HG02642 (cell line): Measurements from ENCODE around the gene SRRM3.
"Not testable (repeated sequence)": the region's sequence is repeated elsewhere in the genome, so short reads cannot be mapped to it uniquely, and the experiment has no call there.

ENCODE experiments used
- ATAC-seq: cut with Tn5 transposase; IDR thresholded peaks from one replicate; pipeline ENCODE4 v1.9.1; 2021; ENCODE audit warnings: mild to moderate bottlenecking; ENCODE audit not compliant: unreplicated experiment, poor library complexity

The SRRM3 gene

DNA sequence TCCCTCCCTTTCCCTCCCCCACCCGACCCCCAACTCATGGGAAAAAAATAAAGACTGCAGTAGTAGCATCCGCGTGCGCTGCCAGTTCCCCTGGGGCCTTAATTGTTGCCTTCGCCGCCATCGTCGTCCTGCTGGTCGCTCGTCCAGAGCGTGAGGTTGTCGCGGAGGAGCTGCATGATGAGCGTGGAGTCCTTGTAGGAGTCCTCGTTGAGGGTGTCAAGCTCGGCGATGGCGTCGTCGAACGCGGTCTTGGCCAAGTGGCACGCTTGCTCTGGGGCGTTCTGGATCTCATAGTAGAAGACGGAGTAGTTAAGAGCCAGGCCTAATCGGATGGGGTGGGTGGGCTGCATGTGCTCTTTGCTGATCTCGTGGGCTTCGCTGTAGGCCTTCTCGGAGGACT is 127.8 kb downstream of the SRRM3 start:
- no peak for ATAC-seq

GRCh38 chr7:76330261-76330660 is 128.6 kb downstream of the SRRM3 start:
- ATAC-seq, result no peak

DNA sequence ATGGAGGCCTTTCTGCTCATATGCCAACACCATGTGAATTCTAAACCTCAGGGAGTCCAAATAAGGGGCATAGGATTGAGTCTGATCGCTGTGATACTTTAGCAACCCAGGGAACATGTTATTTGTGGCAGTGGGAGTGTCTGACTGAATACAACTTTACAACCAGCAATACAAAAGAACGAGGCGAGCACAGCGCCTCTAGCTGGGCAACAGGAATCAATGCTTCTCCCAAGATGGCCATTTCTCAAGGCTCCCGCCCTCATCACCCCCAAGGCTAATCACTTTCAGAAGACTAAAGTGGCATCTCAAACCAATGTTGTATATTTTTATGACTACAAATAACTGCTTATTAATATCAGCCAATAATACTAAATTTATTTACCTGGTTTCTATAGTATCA is 129.0 kb downstream of the SRRM3 start:
- no peak for ATAC-seq

- no peak for ATAC-seq
Observed at GRCh38 chr7:76332078-76332477, 130.4 kb downstream of the SRRM3 start.

DNA sequence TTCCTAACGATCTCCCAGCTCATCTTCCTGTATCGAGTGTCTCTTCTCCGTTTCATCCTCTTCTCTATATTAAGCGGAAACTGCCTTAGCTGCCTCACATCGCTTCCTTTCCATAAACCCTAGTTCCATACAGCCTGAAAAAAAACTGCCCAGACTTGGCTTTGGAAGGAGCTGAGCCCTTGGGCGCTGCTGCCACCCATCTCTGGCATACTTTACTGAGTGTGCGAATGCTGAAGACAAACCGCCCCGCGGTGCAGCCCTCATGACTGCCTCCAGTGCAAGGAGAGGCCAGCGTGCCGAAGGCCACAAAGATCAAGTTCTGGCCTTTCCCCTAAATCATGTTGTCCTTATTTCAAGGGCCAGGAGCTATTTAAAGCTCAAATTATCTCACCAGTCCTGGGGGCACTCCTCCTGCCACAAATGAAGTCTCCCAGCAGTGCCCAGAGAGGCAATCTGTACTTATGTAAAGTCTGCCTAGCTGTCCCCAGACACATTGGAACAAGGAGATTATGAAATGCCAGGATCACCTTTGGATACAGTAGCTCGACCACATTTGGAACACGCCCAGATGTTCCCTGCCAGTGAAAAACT is 131.9 kb downstream of the SRRM3 start:
- ATAC-seq, result no peak

GRCh38 chr7:76334320-76334967 is 132.7 kb downstream of the SRRM3 start:
- ATAC-seq, result no peak

DNA sequence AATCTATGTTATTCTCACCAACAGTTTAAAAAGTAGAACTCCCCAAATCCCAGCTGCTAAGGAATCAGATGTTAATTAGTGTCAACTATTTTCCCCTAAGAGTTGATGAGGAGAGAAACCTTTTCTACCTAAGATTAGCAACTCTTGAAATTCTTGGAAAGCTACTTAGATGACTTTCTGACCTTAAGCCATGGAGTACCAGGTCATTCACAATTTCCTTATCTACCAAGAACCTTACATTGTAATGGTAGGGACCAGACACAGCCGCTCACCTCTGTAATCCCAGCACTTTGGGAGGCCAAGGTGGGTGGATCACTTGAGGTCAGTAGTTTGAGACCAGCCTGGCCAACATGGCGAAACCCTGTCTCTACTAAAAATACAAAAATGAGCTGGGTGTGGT is 133.7 kb downstream of the SRRM3 start:
- not testable (repeated sequence) for ATAC-seq

DNA sequence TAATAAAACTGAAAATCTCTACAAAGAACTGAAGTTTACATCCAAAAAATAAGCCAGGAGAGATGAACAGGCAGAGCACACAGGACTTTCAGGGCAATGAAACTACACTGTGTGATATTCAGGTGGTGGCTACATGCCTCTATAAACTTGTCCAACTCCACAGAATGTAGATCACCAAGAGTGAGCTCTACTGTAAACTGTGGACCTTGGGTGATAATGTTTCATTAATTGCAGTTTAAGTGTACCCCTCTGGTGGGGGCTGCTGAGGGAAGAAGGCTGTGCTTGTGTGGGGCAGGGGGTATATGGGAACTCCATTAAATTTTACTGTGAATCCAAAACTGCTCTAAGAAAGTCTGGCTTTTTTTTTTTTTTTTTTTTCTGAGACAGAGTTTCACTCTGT is 134.4 kb downstream of the SRRM3 start:
- ATAC-seq, result no peak
